GM19397 (cell line): Measurements from ENCODE around the gene EXD2.
A peak's percentile ranks its signal among the peaks of the same experiment; 100 is the strongest.
"Not testable (repeated sequence)": the region's sequence is repeated elsewhere in the genome, so short reads cannot be mapped to it uniquely, and the experiment has no call there.

ENCODE experiments used
- ATAC-seq: cut with Tn5 transposase; IDR thresholded peaks from one replicate; pipeline ENCODE4 v1.9.1; 2021; ENCODE audit warnings: mild to moderate bottlenecking, moderate library complexity; ENCODE audit not compliant: unreplicated experiment

Gene EXD2

GRCh38 chr14:69191340-69192111 is at the start of gene EXD2:
TSS of gene EXD2 (plus strand) at chr14:69191498. CDS start at chr14:69209471, 17,973 bp downstream.
- peak; percentile 87 for ATAC-seq

- ATAC-seq: no peak
These were observed 49.7 kb upstream of the EXD2 start for GRCh38 chr14:69141550-69141949.

GRCh38 chr14:69142101-69142500 is 49.2 kb upstream of the EXD2 start:
- ATAC-seq: no peak

GRCh38 chr14:69149461-69150244 is 41.6 kb upstream of the EXD2 start:
- no peak for ATAC-seq

GRCh38 chr14:69151458-69152180 is 39.7 kb upstream of the EXD2 start:
- peak; percentile 43 for ATAC-seq

- ATAC-seq: no peak
These were observed 39.0 kb upstream of the EXD2 start for GRCh38 chr14:69152181-69152901.

GRCh38 chr14:69152902-69153151 is 38.5 kb upstream of the EXD2 start, which contains the start of gene DCAF5:
TSS of gene DCAF5 (minus strand) at chr14:69153119. CDS start at chr14:69152978, 141 bp downstream.
- no peak for ATAC-seq

GRCh38 chr14:69153152-69153872 is 38.0 kb upstream of the EXD2 start:
- peak; percentile 83 for ATAC-seq

- ATAC-seq: no peak
These were observed 37.4 kb upstream of the EXD2 start for GRCh38 chr14:69153873-69154270.

GRCh38 chr14:69154779-69155178 is 36.5 kb upstream of the EXD2 start:
- no peak for ATAC-seq

GRCh38 chr14:69156224-69156623 is 35.1 kb upstream of the EXD2 start:
- no peak for ATAC-seq

- ATAC-seq: no peak
These were observed 29.7 kb upstream of the EXD2 start for GRCh38 chr14:69161590-69161989.

GRCh38 chr14:69165787-69166186 is 25.5 kb upstream of the EXD2 start:
- ATAC-seq: not testable (repeated sequence)

GRCh38 chr14:69170839-69171238 is 20.5 kb upstream of the EXD2 start:
- no peak for ATAC-seq

- no peak for ATAC-seq
These were observed 19.7 kb upstream of the EXD2 start for GRCh38 chr14:69171569-69171968.

GRCh38 chr14:69175130-69175529 is 16.2 kb upstream of the EXD2 start:
- ATAC-seq: no peak

GRCh38 chr14:69181491-69181890 is 9.8 kb upstream of the EXD2 start:
- ATAC-seq: no peak

- not testable (repeated sequence) for ATAC-seq
These were observed 8.7 kb upstream of the EXD2 start for GRCh38 chr14:69182580-69182979.

- ATAC-seq: no peak
These were observed 7.6 kb upstream of the EXD2 start for GRCh38 chr14:69183735-69184134.

GRCh38 chr14:69190191-69190590 is 1.1 kb upstream of the EXD2 start:
- no peak for ATAC-seq
